HEK293 (cell line): ENCODE measurements around the gene PTPRN.

Source experiments
- CTCF ChIA-PET: fragments of 350-600 bp; formaldehyde crosslinking; extraction: SDS; loops from one replicate; lab custom pipeline; 2021; ENCODE audit warnings: antibody characterized with exemption; lab: Yijun Ruan, JAX
- POLR2A ChIA-PET: fragments of 300-600 bp; formaldehyde crosslinking; extraction: SDS; loops from one replicate; lab custom pipeline; 2020; ENCODE audit warnings: antibody characterized with exemption, inconsistent platforms; lab: Yijun Ruan, JAX
- H3K27ac ChIP-seq: fragments of 200-500 bp; sonication (Bioruptor generic); 2 replicates; pipeline ENCODE4 v1.5.1; 2014; ENCODE audit warnings: low read depth, low read length, control low read depth, inconsistent platforms; ENCODE audit errors: extremely low read depth
- H3K36me3 ChIP-seq, 2 experiments: fragments of 200-500 bp in 1 of 2; sonication (Bioruptor generic) in 1 of 2; 1 replicate in 1 of 2; 2 replicates in 1 of 2; pipeline ENCODE4 v1.5.1; 2014 to 2017; ENCODE audit warnings: inconsistent platforms in 2 of 2, low read length in 2 of 2; ENCODE audit not compliant: control insufficient read depth in 2 of 2, insufficient read depth in 1 of 2
- H3K4me1 ChIP-seq: fragments of 200-500 bp; sonication (Bioruptor generic); 2 replicates; pipeline ENCODE4 v1.5.1; 2014; ENCODE audit warnings: mild to moderate bottlenecking, low read length, inconsistent platforms; ENCODE audit not compliant: control insufficient read depth, insufficient read depth
- H3K4me3 ChIP-seq: 2 replicates; pipeline ENCODE4 v1.5.1; 2011; ENCODE audit warnings: low read depth, mild to moderate bottlenecking, control low read depth, low read length, moderate library complexity
- H3K9me3 ChIP-seq: fragments of 200-500 bp; sonication (Bioruptor generic); 2 replicates; pipeline ENCODE4 v1.5.1; 2014; ENCODE audit warnings: low read depth, low read length, inconsistent platforms; ENCODE audit not compliant: control insufficient read depth, insufficient read depth
- BCL11A ChIP-seq: fragments of 450-650 bp; formaldehyde crosslinking; IDR thresholded peaks from 2 replicates; pipeline ENCODE4 v1.5.1; 2016; ENCODE audit warnings: low read depth, missing biosample characterization, missing genetic modification characterization
- BCL11B ChIP-seq: fragments of 450-650 bp; formaldehyde crosslinking; IDR thresholded peaks from 2 replicates; pipeline ENCODE4 v1.5.1; 2016; ENCODE audit warnings: low read depth, missing biosample characterization, missing genetic modification characterization
- GLIS1 ChIP-seq: fragments of 450-650 bp; formaldehyde crosslinking; IDR thresholded peaks from 2 replicates; pipeline ENCODE4 v1.5.1; 2016; ENCODE audit warnings: missing biosample characterization, missing genetic modification characterization
- GLIS2 ChIP-seq: fragments of 450-650 bp; formaldehyde crosslinking; IDR thresholded peaks from 2 replicates; pipeline ENCODE4 v1.5.1; 2016; ENCODE audit warnings: missing biosample characterization, missing genetic modification characterization
- HOXD13 ChIP-seq: sonication (generic); formaldehyde crosslinking; IDR thresholded peaks from 2 replicates; pipeline ENCODE4 v1.8.0; 2022; ENCODE audit warnings: missing genetic modification reagents, borderline replicate concordance
- IKZF3 ChIP-seq: fragments of 450-650 bp; IDR thresholded peaks from 2 replicates; pipeline ENCODE4 v1.5.0; 2018; ENCODE audit warnings: missing biosample characterization, mild to moderate bottlenecking, missing genetic modification characterization, moderate library complexity
- MZF1 ChIP-seq: fragments of 450-650 bp; formaldehyde crosslinking; IDR thresholded peaks from 2 replicates; pipeline ENCODE4 v1.5.1; 2017; ENCODE audit warnings: missing biosample characterization, missing genetic modification characterization, borderline replicate concordance
- ZBTB20 ChIP-seq: fragments of 450-650 bp; formaldehyde crosslinking; IDR thresholded peaks from 2 replicates; pipeline ENCODE4 v1.5.1; 2016; ENCODE audit warnings: missing biosample characterization, missing genetic modification characterization
- ZFP3 ChIP-seq: fragments of 450-650 bp; formaldehyde crosslinking; IDR thresholded peaks from 2 replicates; pipeline ENCODE4 v1.5.1; 2016; ENCODE audit warnings: low read depth, missing biosample characterization, missing genetic modification characterization
- ZNF10 ChIP-seq: fragments of 450-650 bp; formaldehyde crosslinking; IDR thresholded peaks from 2 replicates; pipeline ENCODE4 v1.5.1; 2017; ENCODE audit warnings: missing biosample characterization, missing genetic modification characterization
- ZNF184 ChIP-seq: fragments of 450-650 bp; IDR thresholded peaks from 2 replicates; pipeline ENCODE4 v1.5.1; 2018; ENCODE audit warnings: missing biosample characterization, mild to moderate bottlenecking, missing genetic modification characterization
- ZNF24 ChIP-seq: fragments of 450-650 bp; formaldehyde crosslinking; IDR thresholded peaks from 2 replicates; pipeline ENCODE4 v1.5.1; 2016; ENCODE audit warnings: missing biosample characterization, missing genetic modification characterization
- ZNF398 ChIP-seq: fragments of 450-650 bp; formaldehyde crosslinking; IDR thresholded peaks from 2 replicates; pipeline ENCODE4 v1.5.1; 2017; ENCODE audit warnings: missing biosample characterization, missing genetic modification characterization
- ZNF404 ChIP-seq: fragments of 450-650 bp; formaldehyde crosslinking; IDR thresholded peaks from 2 replicates; pipeline ENCODE4 v1.5.1; 2017; ENCODE audit warnings: missing biosample characterization, missing genetic modification characterization
- ZNF433 ChIP-seq: fragments of 450-650 bp; formaldehyde crosslinking; IDR thresholded peaks from 2 replicates; pipeline ENCODE4 v1.5.1; 2016; ENCODE audit warnings: missing biosample characterization, missing genetic modification characterization, low read depth
- ZNF514 ChIP-seq: fragments of 450-650 bp; formaldehyde crosslinking; IDR thresholded peaks from 2 replicates; pipeline ENCODE4 v1.5.1; 2016; ENCODE audit warnings: missing biosample characterization, missing genetic modification characterization
- ZNF521 ChIP-seq: fragments of 450-650 bp; formaldehyde crosslinking; IDR thresholded peaks from 2 replicates; pipeline ENCODE4 v1.5.1; 2017; ENCODE audit warnings: missing biosample characterization, mild to moderate bottlenecking, missing genetic modification characterization
- ZNF529 ChIP-seq: fragments of 450-650 bp; formaldehyde crosslinking; IDR thresholded peaks from 2 replicates; pipeline ENCODE4 v1.5.1; 2017; ENCODE audit warnings: missing genetic modification characterization, missing biosample characterization; ENCODE audit not compliant: insufficient replicate concordance
- ZNF549 ChIP-seq: fragments of 450-650 bp; IDR thresholded peaks from 2 replicates; pipeline ENCODE4 v1.5.1; 2018; ENCODE audit warnings: missing biosample characterization, missing genetic modification characterization, mild to moderate bottlenecking, inconsistent platforms, moderate library complexity
- ZNF623 ChIP-seq: fragments of 450-650 bp; formaldehyde crosslinking; IDR thresholded peaks from 2 replicates; pipeline ENCODE4 v1.5.1; 2016; ENCODE audit warnings: missing biosample characterization, missing genetic modification characterization
- ZNF626 ChIP-seq: fragments of 450-650 bp; sonication (Bioruptor Pico); formaldehyde crosslinking; IDR thresholded peaks from 2 replicates; pipeline ENCODE4 v1.5.1; 2018; ENCODE audit warnings: missing biosample characterization, missing genetic modification characterization, inconsistent platforms
- ZNF629 ChIP-seq: fragments of 450-650 bp; formaldehyde crosslinking; IDR thresholded peaks from 2 replicates; pipeline ENCODE4 v1.5.1; 2017; ENCODE audit warnings: missing biosample characterization, missing genetic modification characterization
- ZNF777 ChIP-seq: fragments of 450-650 bp; formaldehyde crosslinking; IDR thresholded peaks from 2 replicates; pipeline ENCODE4 v1.5.1; 2017; ENCODE audit warnings: missing biosample characterization, missing genetic modification characterization, borderline replicate concordance
- ZSCAN16 ChIP-seq: fragments of 450-650 bp; formaldehyde crosslinking; IDR thresholded peaks from 2 replicates; pipeline ENCODE4 v1.5.1; 2016; ENCODE audit warnings: missing biosample characterization, missing genetic modification characterization
- ZSCAN30 ChIP-seq: fragments of 450-650 bp; IDR thresholded peaks from 2 replicates; pipeline ENCODE4 v1.5.1; 2018; ENCODE audit warnings: missing biosample characterization, mild to moderate bottlenecking, missing genetic modification characterization, moderate library complexity

Gene PTPRN

GRCh38 chr2:219296631-219297391, 12.4 kb downstream of the PTPRN start:
- Histone ChIP-seq H3K9me3 (no peaks in the 10 kb centered on the region), H3K27ac (no peak overlapping the region), H3K36me3 (no peaks in the 10 kb centered on the region), H3K4me3 (no peak overlapping the region), H3K4me1 (no peaks in the 10 kb centered on the region; the same call in 1 of the 2 replicates)
- TF ChIP-seq MZF1 (tag by site-specific recombination) (no peak), ZNF433 (no peak), ZNF184 (no peak), ZNF514 (tag by site-specific recombination) (no peak), ZNF549 (no peak), ZBTB20 (tag by site-specific recombination) (no peak), ZNF398 (no peak), IKZF3 (tag by site-specific recombination) (no peak), HOXD13 (no peak)
- ChIA-PET POLR2A (no interaction called here), CTCF (interaction anchor here (0.6 to 11.6 kb wide), 7 partner anchors 18 to 138 kb away, joined by 3 to 297 read pairs (median 65); partner anchors contain the start of genes ANKZF1, ATG9A, CNPPD1 and DNAJB2)

GRCh38 chr2:219296142-219296541, 13.1 kb downstream of the PTPRN start:
- ChIA-PET CTCF (interaction anchor here (0.6 to 11.6 kb wide), 25 partner anchors 8 to 290 kb away, joined by 3 to 297 read pairs (median 7); partner anchors contain the start of genes ABCB6, ANKZF1, ATG9A and CNPPD1), POLR2A (interaction anchor here (2.1 kb wide), 1 partner anchor 119 kb away, joined by 6 read pairs; the partner anchor contains the start of gene CNPPD1)
- Histone ChIP-seq H3K4me3 (no peak overlapping the region), H3K27ac (no peak overlapping the region), H3K9me3 (no peaks in the 10 kb centered on the region), H3K4me1 (no peaks in the 10 kb centered on the region; the same call in 1 of the 2 replicates), H3K36me3 (no peaks in the 10 kb centered on the region)
- no peak for TF ChIP-seq ZNF623 (tag by site-specific recombination)
- no peak for TF ChIP-seq BCL11B
- TF ChIP-seq GLIS2 (tag by site-specific recombination): no peak
- TF ChIP-seq ZNF24 (tag by site-specific recombination): no peak
- no peak for TF ChIP-seq ZNF629 (tag by site-specific recombination)
- TF ChIP-seq ZSCAN16 (tag by site-specific recombination): no peak
- no peak for TF ChIP-seq ZNF10 (tag by site-specific recombination)
- no peak for TF ChIP-seq BCL11A (tag by site-specific recombination)
- TF ChIP-seq ZNF404: no peak
- no peak for TF ChIP-seq ZNF626 (tag by site-specific recombination)
- TF ChIP-seq ZNF514 (tag by site-specific recombination): no peak
- TF ChIP-seq ZFP3 (tag by site-specific recombination): no peak
- TF ChIP-seq GLIS1 (tag by site-specific recombination): no peak
- no peak for TF ChIP-seq ZNF521 (tag by site-specific recombination)
- TF ChIP-seq ZNF529 (tag by site-specific recombination): no peak
- no peak for TF ChIP-seq ZSCAN30 (tag by site-specific recombination)
- no peak for TF ChIP-seq ZNF777 (tag by site-specific recombination)
